Measurements from ENCODE around the gene ERCC2. TPM values are rescaled to one million over a fixed set of nuclear protein-coding genes. Genes with fewer than 3 reads are reported as not detected.

Gene ERCC2
- total RNA-seq, 2 donors from 2014 or later, result 87.9 to 105 TPM

DNA sequence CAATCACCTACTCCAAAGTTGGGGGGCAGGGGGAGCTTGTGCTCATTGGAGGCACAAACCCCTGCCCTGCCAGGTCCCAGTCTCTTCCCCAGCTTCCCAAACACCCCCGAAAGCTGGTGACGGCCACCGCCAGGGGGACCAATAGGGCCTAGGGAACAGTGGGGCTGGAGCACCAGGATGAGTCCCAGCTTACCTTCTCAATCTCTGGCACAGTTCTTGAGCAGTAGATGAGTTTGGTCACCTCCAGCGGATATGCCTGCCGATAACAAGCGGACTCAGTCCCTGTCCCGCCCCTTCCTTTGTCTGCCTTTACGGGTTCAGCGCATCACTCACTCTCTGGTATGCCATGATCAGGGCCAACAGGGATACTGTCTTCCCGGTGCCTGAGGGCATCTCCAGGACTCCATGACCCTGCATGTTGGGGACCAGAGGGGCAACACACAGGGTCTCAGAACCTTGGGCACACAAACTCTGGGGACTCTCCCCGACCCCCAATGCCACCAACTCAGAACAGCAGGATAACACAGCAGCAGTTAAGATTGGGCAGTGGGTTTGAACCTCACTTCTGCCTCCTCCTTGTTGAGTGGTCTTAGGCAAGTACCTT, 1.5 kb downstream of the ERCC2 start:
- 89 to 92% methylated on average over 10 to 11 of the region's 11 CpGs for WGBS, 2 experiments (ENCODE audit: insufficient coverage in 1 of 2, insufficient read length in 1 of 2)
- DNase-seq, result peak; percentile 79
- Histone ChIP-seq H3K9me3 (ENCODE audit: control insufficient read depth, low read length) (no peaks in the 10 kb centered on the region), H3K4me3 (ENCODE audit: low read length) (peak overlapping the region; percentile 93), H3K4me1 (ENCODE audit: control insufficient read depth, insufficient read depth, low read length) (no peaks in the 10 kb centered on the region), H3K36me3 (ENCODE audit: control insufficient read depth, insufficient read depth, low read length) (peaks cover 27% of the 10 kb centered on the region), H3K9ac (ENCODE audit: extremely low read depth, low read length, poor library complexity, severe bottlenecking) (no peak overlapping the region), H3K27me3 (ENCODE audit: control insufficient read depth, insufficient read depth, low read length, poor library complexity, severe bottlenecking) (no peaks in the 10 kb centered on the region), H3K27ac (ENCODE audit: low read depth, low read length) (no peak overlapping the region)
- peak overlapping the region; percentile 71 for H3K27ac Mint-ChIP-seq
- H3K4me3 Mint-ChIP-seq, result peak overlapping the region; percentile 76
- H3K9me3 Mint-ChIP-seq, result no peaks in the 10 kb centered on the region
- H3K27me3 Mint-ChIP-seq (ENCODE audit: insufficient read depth), result no peaks in the 10 kb centered on the region
- H3K4me1 Mint-ChIP-seq, result peaks cover 3% of the 10 kb centered on the region
- peaks cover 19% of the 10 kb centered on the region for H3K36me3 Mint-ChIP-seq (ENCODE audit: low read depth)
- TF ChIP-seq, protein P1, sequence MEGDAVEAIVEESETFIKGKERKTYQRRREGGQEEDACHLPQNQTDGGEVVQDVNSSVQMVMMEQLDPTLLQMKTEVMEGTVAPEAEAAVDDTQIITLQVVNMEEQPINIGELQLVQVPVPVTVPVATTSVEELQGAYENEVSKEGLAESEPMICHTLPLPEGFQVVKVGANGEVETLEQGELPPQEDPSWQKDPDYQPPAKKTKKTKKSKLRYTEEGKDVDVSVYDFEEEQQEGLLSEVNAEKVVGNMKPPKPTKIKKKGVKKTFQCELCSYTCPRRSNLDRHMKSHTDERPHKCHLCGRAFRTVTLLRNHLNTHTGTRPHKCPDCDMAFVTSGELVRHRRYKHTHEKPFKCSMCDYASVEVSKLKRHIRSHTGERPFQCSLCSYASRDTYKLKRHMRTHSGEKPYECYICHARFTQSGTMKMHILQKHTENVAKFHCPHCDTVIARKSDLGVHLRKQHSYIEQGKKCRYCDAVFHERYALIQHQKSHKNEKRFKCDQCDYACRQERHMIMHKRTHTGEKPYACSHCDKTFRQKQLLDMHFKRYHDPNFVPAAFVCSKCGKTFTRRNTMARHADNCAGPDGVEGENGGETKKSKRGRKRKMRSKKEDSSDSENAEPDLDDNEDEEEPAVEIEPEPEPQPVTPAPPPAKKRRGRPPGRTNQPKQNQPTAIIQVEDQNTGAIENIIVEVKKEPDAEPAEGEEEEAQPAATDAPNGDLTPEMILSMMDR (conservative IDR thresholded peaks at IDR 0.05), result peak; percentile 54

DNA sequence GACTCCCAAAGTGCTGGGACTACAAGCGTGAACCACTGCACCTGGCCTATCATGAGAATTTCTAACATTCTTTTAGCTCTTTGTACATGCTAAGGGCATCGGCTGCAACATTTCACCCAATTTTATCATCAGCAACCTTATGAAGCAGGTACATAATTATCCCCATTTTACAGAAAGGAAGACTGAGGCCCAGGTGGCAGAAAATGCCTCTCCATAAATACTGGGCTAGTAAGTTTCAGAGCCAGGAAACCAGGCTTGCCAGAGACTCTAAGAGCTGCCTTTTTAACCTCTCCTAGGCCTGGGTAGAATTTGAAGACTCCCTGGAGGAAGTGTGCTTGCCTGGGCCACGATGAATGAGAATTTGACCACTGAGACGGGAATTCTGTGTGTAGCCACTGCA, 2.2 kb downstream of the ERCC2 start:
- peaks cover 19% of the 10 kb centered on the region for H3K36me3 Mint-ChIP-seq (ENCODE audit: low read depth)
- no peaks in the 10 kb centered on the region for H3K27me3 ChIP-seq (ENCODE audit: control insufficient read depth, insufficient read depth, low read length, poor library complexity, severe bottlenecking)
- no peak overlapping the region for H3K9ac ChIP-seq (ENCODE audit: extremely low read depth, low read length, poor library complexity, severe bottlenecking)
- no peak overlapping the region for H3K4me3 ChIP-seq (ENCODE audit: low read length)
- 95 to 97% methylated on average over 4 of the region's 4 CpGs for WGBS, 2 experiments (ENCODE audit: insufficient coverage in 1 of 2, insufficient read length in 1 of 2)
- H3K27ac Mint-ChIP-seq, result peak overlapping the region; percentile 71
- H3K9me3 Mint-ChIP-seq, result no peaks in the 10 kb centered on the region
- H3K4me1 Mint-ChIP-seq, result peaks cover 3% of the 10 kb centered on the region
- H3K4me1 ChIP-seq (ENCODE audit: control insufficient read depth, insufficient read depth, low read length), result no peaks in the 10 kb centered on the region
- no peaks in the 10 kb centered on the region for H3K9me3 ChIP-seq (ENCODE audit: control insufficient read depth, low read length)
- no peak overlapping the region for H3K4me3 Mint-ChIP-seq
- no peak for DNase-seq
- TF ChIP-seq, protein P1 (conservative IDR thresholded peaks at IDR 0.05), result no peak
- no peaks in the 10 kb centered on the region for H3K27me3 Mint-ChIP-seq (ENCODE audit: insufficient read depth)
- H3K27ac ChIP-seq (ENCODE audit: low read depth, low read length), result no peak overlapping the region
- peaks cover 32% of the 10 kb centered on the region for H3K36me3 ChIP-seq (ENCODE audit: control insufficient read depth, insufficient read depth, low read length)

DNA sequence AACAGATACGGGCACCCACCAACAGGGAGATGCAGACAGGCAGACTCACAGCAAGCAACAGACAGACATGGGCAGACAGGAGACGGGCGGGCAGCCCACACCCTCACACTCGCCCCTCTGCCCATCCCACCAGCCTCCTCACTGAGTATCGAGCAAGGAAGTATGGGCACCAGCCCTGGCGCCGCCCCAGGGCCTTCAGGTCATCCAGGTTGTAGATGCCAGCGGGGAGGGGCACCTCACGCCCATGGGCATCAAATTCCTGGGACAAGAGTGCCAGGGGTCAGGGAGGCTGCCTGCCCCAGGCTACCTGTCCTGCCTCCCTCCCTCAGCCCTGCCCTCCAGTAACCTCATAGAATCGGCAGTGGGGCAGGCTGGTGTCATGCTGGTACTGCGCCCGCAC, 5.7 kb downstream of the ERCC2 start:
- peaks cover 3% of the 10 kb centered on the region for H3K4me1 Mint-ChIP-seq
- Histone ChIP-seq H3K4me3 (ENCODE audit: low read length) (no peak overlapping the region), H3K9me3 (ENCODE audit: control insufficient read depth, low read length) (no peaks in the 10 kb centered on the region), H3K27me3 (ENCODE audit: control insufficient read depth, insufficient read depth, low read length, poor library complexity, severe bottlenecking) (no peaks in the 10 kb centered on the region), H3K4me1 (ENCODE audit: control insufficient read depth, insufficient read depth, low read length) (no peaks in the 10 kb centered on the region), H3K27ac (ENCODE audit: low read depth, low read length) (no peak overlapping the region), H3K9ac (ENCODE audit: extremely low read depth, low read length, poor library complexity, severe bottlenecking) (no peak overlapping the region), H3K36me3 (ENCODE audit: control insufficient read depth, insufficient read depth, low read length) (peaks cover 44% of the 10 kb centered on the region)
- no peak overlapping the region for H3K27ac Mint-ChIP-seq
- H3K9me3 Mint-ChIP-seq, result no peaks in the 10 kb centered on the region
- no peak for DNase-seq
- no peaks in the 10 kb centered on the region for H3K27me3 Mint-ChIP-seq (ENCODE audit: insufficient read depth)
- H3K36me3 Mint-ChIP-seq (ENCODE audit: low read depth), result peaks cover 39% of the 10 kb centered on the region
- 84 to 88% methylated on average over 7 to 12 of the region's 12 CpGs for whole genome bisulfite sequencing, 2 experiments (ENCODE audit: insufficient coverage in 1 of 2, insufficient read length in 1 of 2)
- no peak overlapping the region for H3K4me3 Mint-ChIP-seq
- TF ChIP-seq, protein P1 (conservative IDR thresholded peaks at IDR 0.05), result no peak
